Lower lobe of right lung (tissue), 2 donors: ENCODE data around the gene WLS. TPM values are rescaled to one million over a fixed set of nuclear protein-coding genes. Genes with fewer than 3 reads are reported as not detected.

ENCODE experiments used
- ATAC-seq, 2 donors: fragments of 200-7000 bp; cut with Tn5 transposase; one replicate each; pipeline ENCODE4 v1.9.1; 2020 to 2022; ENCODE audit warnings: mild to moderate bottlenecking in 2 of 2, moderate library complexity in 2 of 2
- DNase-seq: peaks from one replicate; pipeline ENCODE4 v3.0.0-alpha.2; 2020
- H3K27ac ChIP-seq: fragments of 200-600 bp; one replicate; pipeline ENCODE4 v1.8.0; 2022
- H3K27me3 ChIP-seq: fragments of 200-600 bp; one replicate; pipeline ENCODE4 v1.8.0; 2022; ENCODE audit warnings: low read depth
- H3K36me3 ChIP-seq: fragments of 200-600 bp; one replicate; pipeline ENCODE4 v1.8.0; 2022; ENCODE audit warnings: mild to moderate bottlenecking
- H3K4me1 ChIP-seq: fragments of 200-600 bp; one replicate; pipeline ENCODE4 v1.8.0; 2022
- H3K4me3 ChIP-seq: fragments of 200-600 bp; one replicate; pipeline ENCODE4 v1.8.0; 2022; ENCODE audit warnings: mild to moderate bottlenecking
- H3K9me3 ChIP-seq: fragments of 200-600 bp; one replicate; pipeline ENCODE4 v1.8.0; 2022
- CTCF ChIP-seq: fragments of 200-600 bp; IDR thresholded peaks from one replicate; pipeline ENCODE4 v1.8.0; 2022; ENCODE audit warnings: antibody characterized with exemption, mild to moderate bottlenecking
- intact Hi-C: fragments of 100-400 bp; cut with DNase I; formaldehyde crosslinking; loops from one replicate; pipeline ENCODE4 v1.11.0; 2022
- total RNA-seq: library from RNA; stranded (reverse); fragmentation: NEBNext Ultra II Directional; extraction: Animal tissue kit (Norgen Biotek cat#: 25700); gene quantifications from one replicate; pipeline ENCODE4 v1.2.1, GENCODE V29; 2021
- donor health status: DM: no; HTN: yes; CAD: no; lungs with severe emphysema.

Gene WLS
- total RNA-seq, 1 donor from 2014 or later: 85.2 TPM

- Histone ChIP-seq H3K36me3 (peaks cover 20% of the 10 kb centered on the region), H3K9me3 (no peaks in the 10 kb centered on the region), H3K27me3 (no peaks in the 10 kb centered on the region), H3K27ac (no peak overlapping the region), H3K4me1 (no peaks in the 10 kb centered on the region), H3K4me3 (no peak overlapping the region)
- DNase-seq (no peak), ATAC-seq (no peak)
- intact Hi-C loops: no loop called here
- TF ChIP-seq CTCF: no peak
These were observed 43.5 kb downstream of the WLS start for GRCh38 chr1:68188644-68189340.

GRCh38 chr1:68188060-68188538 is 44.2 kb downstream of the WLS start:
- no peak for ATAC-seq
- Histone ChIP-seq H3K27me3 (no peaks in the 10 kb centered on the region), H3K27ac (no peak overlapping the region), H3K36me3 (peaks cover 20% of the 10 kb centered on the region), H3K9me3 (no peaks in the 10 kb centered on the region), H3K4me1 (no peaks in the 10 kb centered on the region), H3K4me3 (no peak overlapping the region)
- no peak for TF ChIP-seq CTCF
- intact Hi-C loops: no loop called here
- DNase-seq: no peak

GRCh38 chr1:68185743-68186142 is 46.6 kb downstream of the WLS start:
- intact Hi-C loops: no loop called here
- H3K9me3 ChIP-seq: no peaks in the 10 kb centered on the region
- H3K36me3 ChIP-seq: peaks cover 15% of the 10 kb centered on the region
- ATAC-seq: no peak
- H3K4me1 ChIP-seq: no peaks in the 10 kb centered on the region
- TF ChIP-seq CTCF: no peak
- H3K4me3 ChIP-seq: no peak overlapping the region
- H3K27ac ChIP-seq: no peak overlapping the region
- DNase-seq: no peak
- no peaks in the 10 kb centered on the region for H3K27me3 ChIP-seq

- no peak overlapping the region for H3K4me3 ChIP-seq
- no peak overlapping the region for H3K27ac ChIP-seq
- DNase-seq: no peak
- H3K27me3 ChIP-seq: no peaks in the 10 kb centered on the region
- no peak for TF ChIP-seq CTCF
- H3K36me3 ChIP-seq: no peaks in the 10 kb centered on the region
- H3K4me1 ChIP-seq: no peaks in the 10 kb centered on the region
- no peak for ATAC-seq
- intact Hi-C loops: no loop called here
- H3K9me3 ChIP-seq: no peaks in the 10 kb centered on the region
These were observed 48.4 kb downstream of the WLS start for GRCh38 chr1:68183895-68184294.

- ATAC-seq: no peak
- Histone ChIP-seq H3K27me3 (no peaks in the 10 kb centered on the region), H3K36me3 (no peaks in the 10 kb centered on the region), H3K4me1 (peaks cover 18% of the 10 kb centered on the region), H3K4me3 (no peak overlapping the region), H3K27ac (no peak overlapping the region), H3K9me3 (no peaks in the 10 kb centered on the region)
- TF ChIP-seq CTCF: no peak
- intact Hi-C loops: no loop called here
- no peak for DNase-seq
These were observed 51.2 kb downstream of the WLS start for GRCh38 chr1:68181165-68181556.
